ENCODE measurements around the gene NEURL3.

NEURL3 gene

DNA sequence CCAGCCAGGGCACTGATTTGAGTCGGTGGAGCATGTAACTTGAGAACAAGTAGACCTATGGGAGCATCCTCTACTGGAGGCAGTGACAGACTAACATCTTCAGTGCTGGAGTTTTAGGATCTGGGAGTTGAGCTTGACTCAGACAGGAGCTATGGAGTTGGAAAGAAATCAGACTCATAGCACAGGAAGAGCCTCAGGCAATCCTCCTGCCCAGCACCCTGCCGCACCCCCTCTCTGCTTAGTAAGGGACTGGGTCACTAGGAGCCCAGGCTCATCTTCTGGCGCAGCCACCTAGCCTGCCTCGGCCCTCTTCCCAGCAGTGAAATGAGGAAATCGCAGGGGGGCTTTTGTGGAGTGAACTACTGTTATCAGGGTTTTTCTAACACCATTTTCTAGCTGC lies 35.0 kb upstream of the NEURL3 start:
- FAIRE-seq (peak; percentile 95), DNase-seq (ENCODE audit: insufficient read length, low spot score) (peak; percentile 79)

DNA sequence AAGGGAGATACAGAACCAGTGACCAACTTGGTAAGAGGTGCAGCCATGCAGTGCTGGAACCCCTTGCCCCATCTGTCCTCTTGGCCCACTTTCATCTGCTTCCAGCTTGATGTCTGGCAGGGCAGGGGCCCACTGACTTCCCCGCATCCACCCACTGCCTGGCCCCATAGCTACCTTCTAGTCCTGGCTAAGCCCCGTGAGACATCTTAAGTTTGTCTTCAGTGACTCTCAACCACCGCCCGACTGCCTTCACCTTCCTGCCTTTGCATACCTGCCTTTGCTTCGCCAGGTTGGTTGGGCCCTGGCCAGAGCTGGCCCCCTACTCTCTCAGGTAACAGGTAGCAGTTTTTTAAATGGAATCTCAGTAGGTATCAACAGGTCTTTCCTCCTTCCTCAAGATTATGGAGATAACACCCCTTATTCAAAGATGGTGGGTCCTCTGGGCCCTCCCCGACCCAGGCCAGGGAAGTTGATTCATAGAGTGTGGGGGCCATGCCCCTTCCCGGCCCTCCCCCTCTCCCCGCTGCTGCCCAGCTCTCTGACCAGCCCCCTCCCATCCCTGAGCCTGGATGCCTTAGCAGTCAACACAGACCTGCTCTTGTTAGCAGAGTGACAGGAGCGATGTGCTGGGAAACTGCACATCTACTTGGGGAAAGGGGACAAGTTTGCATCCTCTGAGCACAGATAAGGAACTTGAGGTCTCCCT lies 34.2 kb upstream of the NEURL3 start:
- peak; percentile 9 for FAIRE-seq
- no peak for DNase-seq (ENCODE audit: insufficient read length, low spot score)

DNA sequence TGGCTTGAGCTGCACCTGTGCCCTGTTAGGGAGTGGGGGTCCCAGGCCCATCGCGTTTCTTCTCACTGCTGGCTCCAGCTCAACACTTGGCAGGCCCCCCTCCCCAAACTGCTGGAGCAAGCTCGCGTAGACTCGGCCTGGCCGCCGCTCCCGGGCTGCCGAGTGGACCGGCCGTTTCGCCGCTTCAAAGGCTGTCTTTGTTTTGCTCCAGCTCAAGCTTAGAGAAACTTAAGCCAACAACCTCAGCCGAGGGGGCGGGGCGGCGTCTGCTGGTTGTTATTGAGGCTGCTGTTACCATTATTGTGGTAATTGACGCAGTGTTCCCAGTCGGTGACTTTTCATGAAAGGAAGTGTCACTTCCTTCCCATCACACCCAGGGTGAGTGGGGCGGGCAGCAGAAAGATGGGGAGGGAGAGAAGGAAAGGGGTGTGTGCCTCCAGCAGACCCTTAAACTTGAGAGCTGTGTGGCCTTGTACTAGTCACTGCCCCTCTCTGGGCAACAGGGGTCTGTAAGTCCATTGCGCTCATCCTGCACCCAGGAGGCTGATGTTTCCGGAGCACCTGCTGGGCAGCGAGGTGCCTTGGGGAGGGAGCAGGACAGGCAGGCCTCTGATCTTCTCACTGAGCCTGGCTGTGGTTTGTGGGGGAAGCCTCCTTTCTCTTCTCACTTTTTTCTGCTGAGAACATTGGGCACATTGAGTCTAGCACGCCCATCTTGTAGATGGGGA lies 33.5 kb upstream of the NEURL3 start:
- no peak for FAIRE-seq
- DNase-seq (ENCODE audit: insufficient read length, low spot score), result no peak

DNA sequence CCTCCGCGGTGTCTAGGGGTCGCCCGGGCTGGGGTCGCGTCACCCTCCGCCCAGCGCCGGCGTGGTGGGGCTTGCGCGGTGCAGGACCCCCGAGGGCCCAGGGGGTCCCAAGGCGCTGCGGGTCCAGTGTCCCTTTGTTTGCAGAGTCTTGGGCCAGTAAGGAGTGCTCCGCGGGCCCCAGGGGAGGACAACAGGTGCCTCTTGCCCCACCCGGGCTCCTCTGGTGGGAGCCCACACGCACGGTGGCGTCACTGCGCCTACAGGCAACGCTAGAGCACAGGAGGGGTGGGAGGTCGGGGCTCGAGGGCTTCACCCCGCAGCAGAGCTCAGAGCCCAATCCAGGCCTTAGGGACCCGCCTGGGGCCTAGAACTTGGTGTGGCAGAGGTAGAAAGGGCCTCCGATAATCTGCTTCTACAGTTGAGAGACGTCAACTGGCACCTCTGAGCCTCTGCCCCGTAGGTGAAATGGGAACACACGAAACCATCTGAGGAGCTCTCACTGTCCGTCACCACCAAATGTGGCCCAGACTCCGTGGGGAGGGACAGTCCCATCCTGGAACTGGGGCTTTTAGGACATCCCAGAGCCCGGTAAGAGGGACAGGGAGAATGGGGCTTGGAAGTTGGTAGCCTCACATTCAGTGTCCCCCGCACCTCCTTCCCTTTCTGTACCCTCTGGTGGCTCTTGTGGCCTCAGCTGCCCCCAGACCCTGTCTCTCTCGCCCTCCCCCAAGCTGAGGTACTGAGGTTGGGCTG lies 32.8 kb upstream of the NEURL3 start:
- DNase-seq (ENCODE audit: insufficient read length, low spot score) (no peak), FAIRE-seq (no peak)

DNA sequence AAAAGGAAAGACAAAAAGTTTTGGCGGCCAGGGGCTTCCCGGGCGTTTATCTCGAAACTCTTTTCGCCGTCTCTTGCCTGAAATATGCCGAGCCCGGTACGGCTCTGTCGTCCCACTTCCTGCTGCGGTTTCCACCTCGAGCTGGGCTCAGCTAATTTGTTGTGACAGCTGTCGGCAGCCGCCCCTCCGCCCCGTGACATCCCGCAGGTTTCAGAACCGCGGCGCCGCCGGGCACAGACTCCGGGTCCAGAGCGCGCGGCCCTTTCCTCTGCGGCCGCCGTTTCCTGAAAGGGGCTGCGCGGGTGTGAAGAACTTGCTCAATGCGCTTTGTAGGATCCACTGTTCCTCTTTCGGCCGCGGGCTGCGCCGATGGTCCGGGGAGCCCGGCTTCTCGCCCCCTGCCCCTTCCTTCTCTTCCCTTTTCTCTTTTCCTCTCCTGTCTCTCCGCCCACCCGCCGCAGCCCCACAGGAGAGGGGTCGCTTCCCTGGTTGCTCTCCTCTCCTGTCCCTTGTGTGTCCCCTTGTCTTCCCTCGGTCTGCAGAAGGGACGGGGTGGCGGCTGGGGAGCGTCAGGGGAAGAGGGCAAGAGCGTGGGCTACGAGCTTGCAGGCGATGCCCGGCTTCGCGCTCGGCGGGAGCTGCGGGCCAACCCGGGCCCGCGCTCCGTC lies 32.0 kb upstream of the NEURL3 start:
- DNase-seq (ENCODE audit: insufficient read length, low spot score) (peak; percentile 59), FAIRE-seq (no peak)

DNA sequence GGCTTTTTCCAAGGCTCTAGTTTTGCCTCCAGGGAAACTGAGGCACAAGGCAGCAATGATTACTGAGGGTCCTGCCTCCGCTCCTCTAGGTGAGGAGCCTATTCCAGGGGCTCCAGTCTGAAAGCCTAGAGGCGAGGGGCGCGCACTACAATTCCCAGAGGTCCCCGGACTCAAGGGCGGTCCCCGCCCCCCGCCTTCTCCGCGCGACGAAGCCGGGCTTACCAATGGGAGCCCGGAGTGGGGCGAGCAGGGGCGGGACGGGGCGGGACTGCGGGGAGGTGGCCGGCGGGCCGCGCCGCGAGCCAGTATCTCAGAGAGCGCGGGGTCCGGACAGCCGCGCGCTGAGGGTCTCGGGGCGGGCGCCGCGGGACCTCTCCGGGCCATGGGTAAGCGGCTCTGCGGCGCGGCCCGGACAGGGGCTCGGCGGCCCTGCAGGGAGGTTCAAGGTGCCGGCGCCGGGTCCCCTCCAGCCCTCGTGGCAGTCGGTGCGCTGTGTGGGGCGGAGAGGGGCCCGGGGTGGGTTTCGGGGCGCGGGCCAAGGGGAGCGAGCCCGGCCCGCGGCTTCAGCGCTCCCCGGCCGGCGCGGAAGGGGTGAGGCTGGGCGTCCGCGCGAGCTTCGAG lies 31.4 kb upstream of the NEURL3 start, which contains the start of gene ARID5A:
Gene ARID5A (plus strand): TSS at position 308 of the 621 bp plus-strand sequence. CDS start 75 bp downstream, at position 383.
- FAIRE-seq (peak; percentile 40), DNase-seq (ENCODE audit: insufficient read length, low spot score) (peak; percentile 98)

DNA sequence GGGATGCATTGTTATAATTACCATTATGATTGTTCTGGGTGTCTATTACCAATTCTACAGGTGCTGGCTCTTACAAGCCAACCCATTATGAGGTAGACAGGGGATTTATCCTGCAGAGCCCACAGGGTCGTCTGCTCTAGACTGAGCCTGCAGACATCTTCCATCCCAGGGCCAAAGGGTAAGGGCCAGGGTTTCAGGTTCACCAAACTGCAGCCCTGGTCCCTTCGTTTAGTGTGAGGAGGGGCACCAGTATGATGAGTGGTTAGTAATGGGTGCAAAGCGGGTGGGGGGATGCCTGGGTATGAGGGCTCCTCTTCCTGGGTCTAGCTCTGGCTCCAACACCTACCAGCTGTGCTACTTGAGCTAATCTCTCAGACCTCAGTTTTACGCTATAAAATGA lies 30.2 kb upstream of the NEURL3 start:
- FAIRE-seq, result no peak
- no peak for DNase-seq (ENCODE audit: insufficient read length, low spot score)

DNA sequence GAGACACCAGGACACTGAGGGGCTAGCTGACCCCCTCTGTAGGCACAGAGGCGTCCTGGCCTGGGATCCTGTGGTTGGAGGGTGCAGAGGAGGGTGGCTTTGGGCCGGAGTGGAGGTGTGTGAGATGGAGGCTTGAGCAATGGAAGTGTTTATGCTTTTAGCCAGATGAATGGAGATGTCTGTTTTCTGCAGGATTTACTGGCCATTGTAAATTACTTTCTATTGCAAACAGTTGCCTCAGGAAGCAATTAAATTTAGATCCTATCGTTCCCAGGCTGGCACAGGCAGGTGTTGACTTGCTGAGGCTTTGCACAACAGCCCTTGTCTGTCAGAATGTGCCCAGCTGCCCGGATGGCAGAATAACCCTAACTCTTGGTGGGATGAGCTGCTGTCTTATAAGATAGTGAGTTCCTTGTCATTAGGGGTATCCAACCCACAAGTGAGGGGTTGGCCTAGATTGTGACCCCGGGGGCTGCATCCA lies 29.6 kb upstream of the NEURL3 start:
- no peak for DNase-seq (ENCODE audit: insufficient read length, low spot score)
- no peak for FAIRE-seq

DNA sequence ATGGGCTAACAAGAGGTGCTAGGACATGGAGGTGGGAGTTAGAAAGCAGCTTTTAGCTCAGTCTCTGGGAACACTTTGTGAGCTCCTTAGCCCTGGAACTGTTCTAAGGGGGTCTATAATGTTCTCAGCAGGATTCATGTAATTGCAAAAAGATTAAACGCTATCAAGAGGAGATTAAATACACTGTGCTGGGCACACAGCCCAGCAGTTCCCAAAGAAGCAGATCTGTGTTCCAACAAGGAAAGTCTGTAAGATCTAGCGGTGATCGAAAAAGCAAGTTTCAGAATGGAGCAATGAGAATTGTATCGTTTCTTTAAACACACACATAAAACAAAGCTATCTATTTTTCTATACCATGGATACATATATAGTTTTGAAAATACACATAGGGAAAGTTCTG lies 29.0 kb upstream of the NEURL3 start:
- no peak for DNase-seq (ENCODE audit: insufficient read length, low spot score)
- FAIRE-seq, result no peak

DNA sequence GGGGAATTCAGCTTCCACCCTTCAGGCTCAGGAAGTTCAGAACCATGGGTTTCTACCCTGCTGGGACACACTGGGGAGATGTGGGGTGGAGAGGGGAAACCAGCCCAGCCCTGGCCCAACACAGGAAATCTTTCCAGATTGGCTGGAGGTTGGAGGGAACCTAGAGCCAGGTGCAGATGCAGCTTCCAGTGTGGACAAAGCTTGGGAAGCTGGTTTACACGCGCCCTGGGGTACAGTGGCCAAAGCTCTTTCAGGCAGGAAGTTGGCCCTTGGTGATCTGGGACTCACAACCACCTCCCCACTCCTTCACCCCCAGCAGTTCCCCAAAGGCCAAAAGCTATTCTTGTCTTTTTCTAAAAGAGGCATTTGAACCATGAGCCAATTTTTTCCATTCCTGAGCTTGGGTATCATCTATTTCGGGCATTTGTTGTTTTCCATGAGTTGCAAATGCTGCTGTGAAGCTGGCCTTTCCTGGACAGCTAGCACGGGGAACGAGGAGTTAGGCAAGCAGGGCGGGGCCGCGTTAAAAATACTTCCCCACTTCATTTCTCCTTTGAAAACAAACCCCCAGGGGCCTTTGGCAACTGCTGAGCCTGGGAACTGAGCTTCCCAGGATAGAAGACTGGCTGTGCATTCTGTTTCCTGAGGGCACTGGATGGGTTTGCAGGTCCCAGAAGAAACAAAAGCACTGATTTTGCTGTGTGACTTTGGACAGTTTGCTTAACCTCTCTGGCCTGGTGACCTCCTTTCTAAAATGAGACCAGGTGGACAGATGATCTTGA lies 28.3 kb upstream of the NEURL3 start:
- FAIRE-seq (no peak), DNase-seq (ENCODE audit: insufficient read length, low spot score) (no peak)

DNA sequence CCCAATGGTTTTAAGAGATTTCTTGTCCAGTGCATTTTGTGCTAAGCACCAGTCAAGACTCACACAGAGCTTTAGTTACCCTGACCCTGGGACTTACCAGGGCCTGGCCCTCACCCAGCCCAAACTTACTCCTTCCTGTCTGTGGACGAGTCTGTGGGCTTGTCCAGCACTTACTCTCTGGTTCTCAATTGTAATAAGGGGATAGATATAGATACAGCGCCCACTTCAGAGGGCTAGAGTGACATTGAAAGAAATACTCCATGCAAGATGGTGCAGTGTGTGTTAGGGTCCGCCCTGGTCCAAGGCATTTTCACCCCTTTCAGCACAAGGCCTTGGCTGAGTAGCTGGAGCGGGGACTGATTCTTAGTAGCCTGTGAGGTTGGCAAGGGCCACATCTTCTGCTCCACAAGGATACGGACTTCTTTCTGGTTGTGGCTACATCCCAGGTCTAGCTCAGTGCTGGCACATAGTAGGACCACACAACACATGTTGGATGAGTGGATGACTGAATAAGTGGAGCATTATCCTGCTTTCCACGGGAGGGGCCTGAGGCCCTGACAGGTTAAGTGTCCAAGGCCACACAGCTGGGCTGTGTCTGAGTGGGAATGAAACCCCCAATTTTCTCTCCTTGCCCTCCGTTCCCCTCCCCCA lies 27.6 kb upstream of the NEURL3 start:
- DNase-seq (ENCODE audit: insufficient read length, low spot score) (no peak), FAIRE-seq (peak; percentile 42)

DNA sequence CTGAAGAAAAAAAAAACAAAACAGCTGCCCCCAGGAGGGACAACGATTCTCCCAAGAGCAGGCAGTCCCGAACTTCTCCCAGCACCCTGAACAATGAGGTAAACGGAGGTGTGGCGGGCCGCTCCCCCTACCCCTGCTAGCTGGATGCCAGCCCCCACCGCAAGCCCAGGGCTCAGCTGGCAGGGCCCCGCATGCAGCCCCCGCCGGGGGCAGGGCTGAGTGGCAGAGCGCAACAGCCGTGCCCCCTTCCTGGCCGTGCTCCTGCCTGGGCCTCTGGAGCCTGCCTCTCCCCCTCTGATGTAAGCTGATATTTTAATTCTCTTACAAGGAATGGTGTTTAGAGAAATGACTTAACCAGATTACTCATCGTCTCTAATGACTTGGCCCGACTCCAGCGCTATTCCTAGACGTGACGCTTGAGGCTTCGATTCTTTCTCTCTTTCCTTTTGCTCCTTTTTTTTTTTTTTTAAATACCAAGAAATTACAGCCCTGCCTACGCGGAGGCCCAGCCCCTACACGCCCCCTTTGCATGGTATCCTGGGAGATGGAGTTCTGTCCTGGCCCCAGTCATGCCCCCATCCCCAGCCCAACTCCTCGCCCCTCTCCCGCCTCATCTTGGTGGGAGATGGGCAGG lies 26.8 kb upstream of the NEURL3 start:
- peak; percentile 96 for DNase-seq (ENCODE audit: insufficient read length, low spot score)
- peak; percentile 90 for FAIRE-seq

DNA sequence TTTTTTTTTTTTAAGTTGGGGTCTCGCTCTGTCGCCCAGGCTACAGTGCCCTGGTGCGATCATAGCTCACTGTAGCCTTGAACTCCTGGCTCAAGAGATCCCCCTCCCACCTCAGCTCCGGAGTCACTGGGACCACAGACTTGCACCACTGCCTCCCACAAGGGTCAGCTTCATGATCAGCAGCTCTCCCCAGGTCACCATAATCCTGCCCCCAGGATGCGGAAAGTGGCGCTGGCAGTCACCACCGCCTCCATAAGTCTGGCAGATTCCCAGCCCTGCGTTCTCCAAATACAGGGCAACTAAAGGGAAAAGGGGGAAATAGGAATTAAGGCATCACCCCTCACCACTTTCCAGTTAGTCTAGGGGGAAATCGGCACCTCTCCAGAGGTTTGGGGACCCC lies 26.2 kb upstream of the NEURL3 start:
- DNase-seq (ENCODE audit: insufficient read length, low spot score) (no peak), FAIRE-seq (no peak)

DNA sequence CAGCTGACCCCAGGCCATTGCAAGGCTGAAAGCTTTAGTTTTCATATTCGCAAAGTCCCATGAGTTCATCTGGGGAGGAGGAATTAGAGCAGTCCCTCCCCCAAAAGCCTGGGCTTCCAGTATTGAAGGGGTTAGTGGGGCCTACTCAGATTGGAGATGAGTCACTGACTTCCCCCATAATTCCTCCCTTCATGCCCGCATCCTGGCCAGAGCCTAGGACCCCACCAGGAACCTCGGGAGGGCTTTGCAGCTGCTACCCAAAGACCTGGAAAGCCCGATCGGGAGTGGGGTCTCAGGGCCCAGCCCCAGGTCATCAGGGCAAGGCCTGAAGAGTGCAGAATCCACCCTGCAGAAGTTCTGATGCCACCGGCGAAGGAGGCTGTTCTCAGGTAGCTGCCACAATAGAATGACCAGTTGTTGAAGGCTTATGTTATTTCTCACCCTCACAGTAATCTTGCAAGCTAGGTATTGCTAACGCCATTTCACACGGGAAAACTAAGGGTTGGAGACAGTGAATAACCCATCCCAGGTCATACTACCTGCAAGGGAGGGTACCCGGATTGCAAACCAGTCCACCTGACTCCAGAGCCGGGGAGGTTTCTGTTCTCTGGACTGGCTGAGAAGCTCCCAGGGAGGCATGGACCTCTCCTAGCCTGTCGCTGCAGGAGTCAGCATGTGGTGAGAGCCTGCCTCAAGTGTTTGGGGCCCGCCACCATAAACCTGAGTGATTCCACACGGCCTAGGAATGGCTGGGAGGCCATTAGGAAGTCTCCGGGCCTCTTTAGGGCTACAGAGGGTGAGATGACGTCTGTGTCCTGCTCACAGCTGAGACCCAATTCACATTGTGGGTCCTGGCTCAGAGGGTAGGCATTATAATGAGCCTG lies 25.6 kb upstream of the NEURL3 start:
- DNase-seq (ENCODE audit: insufficient read length, low spot score) (no peak), FAIRE-seq (no peak)

DNA sequence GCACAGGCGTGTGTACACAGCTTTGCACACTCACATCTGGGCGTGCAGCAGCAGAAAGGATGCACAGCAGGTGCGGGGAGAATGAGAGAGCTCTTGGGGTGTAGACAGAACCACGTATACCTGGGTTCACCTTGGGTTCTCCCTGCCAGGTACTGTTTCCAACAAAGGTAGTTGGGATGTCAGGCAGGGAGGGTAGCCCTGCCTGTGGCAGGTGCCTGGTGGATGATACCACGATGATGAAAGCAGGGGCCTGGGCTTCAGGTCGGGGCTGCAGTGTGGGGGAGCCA lies 24.9 kb upstream of the NEURL3 start:
- DNase-seq (ENCODE audit: insufficient read length, low spot score) (no peak), FAIRE-seq (no peak)

DNA sequence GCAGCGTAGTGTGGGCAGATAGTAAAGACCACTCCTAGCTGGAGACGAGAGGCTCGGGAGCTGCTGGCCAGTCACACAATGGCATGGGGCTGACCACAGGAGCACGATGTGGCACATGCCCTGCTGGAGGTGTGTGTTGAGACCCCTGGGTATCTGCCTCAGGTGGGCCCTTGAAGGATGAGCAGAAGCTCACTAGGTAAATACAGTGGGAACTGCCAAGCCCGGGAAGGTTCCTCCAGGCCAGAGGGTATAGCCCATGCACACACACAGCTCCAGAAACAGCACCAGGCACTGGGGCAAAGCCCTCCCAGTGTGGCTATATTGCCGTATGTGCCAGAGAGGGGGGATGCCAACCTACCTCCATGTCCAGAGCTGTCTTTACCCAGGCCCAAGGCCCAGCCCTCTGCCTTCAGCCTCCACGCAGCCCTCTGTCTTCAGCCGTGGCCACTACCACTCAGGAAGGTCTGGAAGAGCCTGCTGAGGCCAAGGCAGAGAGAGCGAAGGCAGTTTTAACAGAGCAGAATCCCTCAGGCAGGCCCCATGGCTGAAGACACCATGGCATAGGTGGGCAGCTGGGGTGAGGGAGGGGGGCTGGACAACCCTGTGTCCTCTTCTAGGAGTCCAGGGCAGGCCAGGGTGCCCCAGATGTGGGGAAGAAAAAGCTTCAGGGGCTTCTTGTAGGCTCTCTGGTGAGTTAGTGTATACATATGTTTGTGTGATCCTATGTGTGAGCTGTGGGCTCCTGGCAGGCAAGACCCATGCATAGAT lies 24.4 kb upstream of the NEURL3 start:
- no peak for DNase-seq (ENCODE audit: insufficient read length, low spot score)
- FAIRE-seq, result no peak

DNA sequence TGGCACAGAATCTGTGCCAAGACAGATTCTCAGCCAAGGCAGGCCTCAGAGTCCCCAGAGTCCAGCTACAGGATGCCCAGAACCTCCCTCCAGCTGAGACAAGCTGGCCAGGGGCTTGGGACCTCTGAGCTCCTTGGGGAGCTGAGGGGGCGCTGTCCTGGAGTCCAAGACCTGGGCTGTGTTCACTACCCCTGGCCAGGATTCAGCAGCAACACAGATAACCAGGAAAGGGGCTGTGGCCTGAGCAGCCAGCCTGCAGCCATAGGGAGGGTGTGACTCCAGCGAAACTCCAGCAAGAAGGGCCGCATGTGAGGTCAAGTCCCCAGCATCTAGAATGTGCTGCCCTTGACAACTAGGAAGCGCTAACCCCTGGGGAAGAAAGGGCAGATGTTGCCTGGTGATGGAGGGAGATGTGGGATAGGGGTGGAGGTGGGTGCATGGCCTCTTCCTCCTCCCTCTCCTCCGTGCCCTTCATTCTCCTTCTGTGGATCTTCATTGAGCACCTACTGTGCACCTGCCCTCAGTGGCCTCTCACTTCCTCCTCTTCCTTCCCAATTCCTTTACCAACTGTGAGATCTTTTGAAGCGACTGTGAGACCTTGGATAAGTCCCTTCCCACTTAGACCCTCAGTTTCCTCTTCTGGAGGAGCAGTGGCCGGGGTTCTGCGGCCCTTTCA lies 23.7 kb upstream of the NEURL3 start:
- no peak for FAIRE-seq
- DNase-seq (ENCODE audit: insufficient read length, low spot score), result no peak

Measured in HTR-8/SVneo (cell line).